Stimulated activated memory B cell treated with anti-CD40 and anti-IgM and Interleukin-4, amounts not matched to agents 10 μg/mL and 1 μg/mL and 100 μg/mL, for 72 hours (primary cell): ENCODE data around the gene CDHR2.

ENCODE experiments used
- ATAC-seq: fragments of 150-1000 bp; cut with Tn5 transposase; 2 replicates; pipeline ENCODE4 v1.10.0; 2021
- H3K27ac Mint-ChIP-seq: one replicate; pipeline ENCODE4 v1.8.0; 2022; ENCODE audit warnings: mild to moderate bottlenecking, mixed read lengths
- H3K27me3 Mint-ChIP-seq: one replicate; pipeline ENCODE4 v1.8.0; 2022; ENCODE audit warnings: mixed read lengths
- H3K36me3 Mint-ChIP-seq: one replicate; pipeline ENCODE4 v1.8.0; 2022; ENCODE audit warnings: mixed read lengths
- H3K4me1 Mint-ChIP-seq: one replicate; pipeline ENCODE4 v1.8.0; 2022; ENCODE audit warnings: mixed read lengths
- H3K4me3 Mint-ChIP-seq: one replicate; pipeline ENCODE4 v1.8.0; 2022; ENCODE audit warnings: mild to moderate bottlenecking, moderate library complexity, mixed read lengths
- H3K9me3 Mint-ChIP-seq: one replicate; pipeline ENCODE4 v1.8.0; 2022; ENCODE audit warnings: mixed read lengths

Gene CDHR2

GRCh38 chr5:176548967-176549444 lies at the start of gene CDHR2:
Gene CDHR2, plus strand, starts transcription at chr5:176549342. Its CDS starts 16,011 bp downstream, at chr5:176565353.
- peak within 1 kb of the TSS; percentile 60 for H3K27ac Mint-ChIP-seq
- no peaks in the 10 kb centered on the region for H3K9me3 Mint-ChIP-seq
- no peaks in the 10 kb centered on the region for H3K36me3 Mint-ChIP-seq
- no peak within 1 kb of the TSS for H3K4me3 Mint-ChIP-seq
- no peak for ATAC-seq
- H3K4me1 Mint-ChIP-seq: peaks cover 37% of the 10 kb centered on the region
- H3K27me3 Mint-ChIP-seq: peaks cover 7% of the 10 kb centered on the region

- no peak overlapping the region for H3K4me3 Mint-ChIP-seq
- no peaks in the 10 kb centered on the region for H3K27me3 Mint-ChIP-seq
- no peak for ATAC-seq
- H3K36me3 Mint-ChIP-seq: peaks cover 53% of the 10 kb centered on the region
- H3K4me1 Mint-ChIP-seq: no peaks in the 10 kb centered on the region
- H3K27ac Mint-ChIP-seq: no peak overlapping the region
- no peaks in the 10 kb centered on the region for H3K9me3 Mint-ChIP-seq
Observed at GRCh38 chr5:176500511-176500910, 48.6 kb upstream of the CDHR2 start.

- Mint-ChIP-seq H3K27ac (no peak overlapping the region), H3K4me1 (no peaks in the 10 kb centered on the region), H3K27me3 (no peaks in the 10 kb centered on the region), H3K9me3 (no peaks in the 10 kb centered on the region), H3K36me3 (peaks cover 54% of the 10 kb centered on the region), H3K4me3 (no peak overlapping the region)
- no peak for ATAC-seq
Observed at GRCh38 chr5:176501333-176501732, 47.8 kb upstream of the CDHR2 start.

- Mint-ChIP-seq H3K36me3 (peaks cover 61% of the 10 kb centered on the region), H3K27me3 (no peaks in the 10 kb centered on the region), H3K9me3 (no peaks in the 10 kb centered on the region), H3K4me1 (no peaks in the 10 kb centered on the region), H3K4me3 (no peak overlapping the region), H3K27ac (no peak overlapping the region)
- ATAC-seq: no peak
Observed at GRCh38 chr5:176503496-176503895, 45.6 kb upstream of the CDHR2 start.

- Mint-ChIP-seq H3K9me3 (no peaks in the 10 kb centered on the region), H3K27ac (no peak overlapping the region), H3K36me3 (peaks cover 56% of the 10 kb centered on the region), H3K27me3 (no peaks in the 10 kb centered on the region), H3K4me3 (no peak overlapping the region), H3K4me1 (no peaks in the 10 kb centered on the region)
- no peak for ATAC-seq
Observed at GRCh38 chr5:176507911-176508310, 41.2 kb upstream of the CDHR2 start.

GRCh38 chr5:176508603-176509002 lies 40.5 kb upstream of the CDHR2 start:
- H3K4me3 Mint-ChIP-seq: no peak overlapping the region
- no peaks in the 10 kb centered on the region for H3K27me3 Mint-ChIP-seq
- no peaks in the 10 kb centered on the region for H3K4me1 Mint-ChIP-seq
- H3K36me3 Mint-ChIP-seq: peaks cover 56% of the 10 kb centered on the region
- no peaks in the 10 kb centered on the region for H3K9me3 Mint-ChIP-seq
- H3K27ac Mint-ChIP-seq: no peak overlapping the region
- no peak for ATAC-seq

GRCh38 chr5:176513788-176514187 lies 35.4 kb upstream of the CDHR2 start:
- no peak for ATAC-seq
- H3K27me3 Mint-ChIP-seq: no peaks in the 10 kb centered on the region
- H3K4me3 Mint-ChIP-seq: no peak overlapping the region
- H3K27ac Mint-ChIP-seq: peak overlapping the region; percentile 79
- H3K4me1 Mint-ChIP-seq: peaks cover 19% of the 10 kb centered on the region
- no peaks in the 10 kb centered on the region for H3K9me3 Mint-ChIP-seq
- peaks cover 14% of the 10 kb centered on the region for H3K36me3 Mint-ChIP-seq

GRCh38 chr5:176514244-176514950 lies 34.7 kb upstream of the CDHR2 start:
- Mint-ChIP-seq H3K27ac (peak overlapping the region; percentile 79), H3K36me3 (peaks cover 9% of the 10 kb centered on the region), H3K9me3 (no peaks in the 10 kb centered on the region), H3K4me1 (peaks cover 19% of the 10 kb centered on the region), H3K27me3 (no peaks in the 10 kb centered on the region), H3K4me3 (peak overlapping the region; percentile 29)
- no peak for ATAC-seq

GRCh38 chr5:176515396-176515795 lies 33.7 kb upstream of the CDHR2 start:
- no peaks in the 10 kb centered on the region for H3K36me3 Mint-ChIP-seq
- peak overlapping the region; percentile 79 for H3K27ac Mint-ChIP-seq
- no peaks in the 10 kb centered on the region for H3K27me3 Mint-ChIP-seq
- H3K9me3 Mint-ChIP-seq: no peaks in the 10 kb centered on the region
- no peak for ATAC-seq
- peaks cover 19% of the 10 kb centered on the region for H3K4me1 Mint-ChIP-seq
- H3K4me3 Mint-ChIP-seq: no peak overlapping the region

GRCh38 chr5:176517053-176517661 lies 32.0 kb upstream of the CDHR2 start:
- no peak for ATAC-seq
- no peaks in the 10 kb centered on the region for H3K27me3 Mint-ChIP-seq
- peaks cover 24% of the 10 kb centered on the region for H3K4me1 Mint-ChIP-seq
- no peak overlapping the region for H3K4me3 Mint-ChIP-seq
- peak overlapping the region; percentile 3 for H3K27ac Mint-ChIP-seq
- H3K9me3 Mint-ChIP-seq: no peaks in the 10 kb centered on the region
- no peaks in the 10 kb centered on the region for H3K36me3 Mint-ChIP-seq

- Mint-ChIP-seq H3K4me1 (peaks cover 28% of the 10 kb centered on the region), H3K4me3 (no peak overlapping the region), H3K9me3 (no peaks in the 10 kb centered on the region), H3K27me3 (no peaks in the 10 kb centered on the region), H3K27ac (peak overlapping the region; percentile 25), H3K36me3 (no peaks in the 10 kb centered on the region)
- ATAC-seq: no peak
Observed at GRCh38 chr5:176519810-176520720, 29.1 kb upstream of the CDHR2 start.

GRCh38 chr5:176521286-176521685 lies 27.9 kb upstream of the CDHR2 start:
- ATAC-seq: no peak
- Mint-ChIP-seq H3K27me3 (no peaks in the 10 kb centered on the region), H3K4me1 (peaks cover 23% of the 10 kb centered on the region), H3K36me3 (peaks cover 4% of the 10 kb centered on the region), H3K27ac (no peak overlapping the region), H3K4me3 (no peak overlapping the region), H3K9me3 (no peaks in the 10 kb centered on the region)

- peaks cover 4% of the 10 kb centered on the region for H3K36me3 Mint-ChIP-seq
- no peaks in the 10 kb centered on the region for H3K9me3 Mint-ChIP-seq
- no peak overlapping the region for H3K4me3 Mint-ChIP-seq
- H3K27me3 Mint-ChIP-seq: no peaks in the 10 kb centered on the region
- H3K27ac Mint-ChIP-seq: no peak overlapping the region
- H3K4me1 Mint-ChIP-seq: peaks cover 23% of the 10 kb centered on the region
- ATAC-seq: no peak
Observed at GRCh38 chr5:176521699-176522263, 27.4 kb upstream of the CDHR2 start.

GRCh38 chr5:176524138-176524537 lies 25.0 kb upstream of the CDHR2 start:
- no peaks in the 10 kb centered on the region for H3K27me3 Mint-ChIP-seq
- no peak for ATAC-seq
- H3K4me1 Mint-ChIP-seq: peaks cover 34% of the 10 kb centered on the region
- no peak overlapping the region for H3K4me3 Mint-ChIP-seq
- peaks cover 15% of the 10 kb centered on the region for H3K36me3 Mint-ChIP-seq
- no peak overlapping the region for H3K27ac Mint-ChIP-seq
- no peaks in the 10 kb centered on the region for H3K9me3 Mint-ChIP-seq

GRCh38 chr5:176524987-176525386 lies 24.2 kb upstream of the CDHR2 start:
- H3K27ac Mint-ChIP-seq: no peak overlapping the region
- H3K4me3 Mint-ChIP-seq: no peak overlapping the region

More at GRCh38 chr5:176524987-176525386, 24.2 kb upstream of the CDHR2 start:
- H3K36me3 Mint-ChIP-seq: peaks cover 21% of the 10 kb centered on the region
- no peaks in the 10 kb centered on the region for H3K27me3 Mint-ChIP-seq
- H3K9me3 Mint-ChIP-seq: no peaks in the 10 kb centered on the region
- H3K4me1 Mint-ChIP-seq: peaks cover 43% of the 10 kb centered on the region
- ATAC-seq: no peak
